HepG2 (cell line): ENCODE measurements around the gene SRGAP3. TPM values are rescaled to one million over a fixed set of nuclear protein-coding genes. Genes with fewer than 3 reads are reported as not detected.

Experiments used
- FOXA1 ChIP-seq, 2 experiments: fragments of 450-650 bp in 1 of 2; sonication (generic) in 1 of 2; formaldehyde crosslinking in 1 of 2; IDR thresholded peaks; 2 replicates each; pipeline versions ENCODE4 v1.4.0 to v1.6.1; 2016 to 2020; ENCODE audit warnings: missing genetic modification reagents in 1 of 2
- HOXD1 ChIP-seq: sonication (generic); formaldehyde crosslinking; IDR thresholded peaks from 2 replicates; pipeline ENCODE4 v1.5.0; 2020; ENCODE audit warnings: missing genetic modification reagents
- LCORL ChIP-seq, 2 experiments: fragments of 450-650 bp in 1 of 2; sonication (generic) in 1 of 2; formaldehyde crosslinking in 1 of 2; IDR thresholded peaks; 2 replicates each; pipeline versions ENCODE4 v1.5.0 to v1.6.1; 2017 to 2020; ENCODE audit warnings: antibody characterized with exemption in 1 of 2, missing genetic modification reagents in 1 of 2
- PHF21A ChIP-seq: sonication (generic); formaldehyde crosslinking; IDR thresholded peaks from 2 replicates; pipeline ENCODE4 v1.5.0; 2020; ENCODE audit warnings: mild to moderate bottlenecking, missing genetic modification reagents
- RARG ChIP-seq: sonication (generic); formaldehyde crosslinking; IDR thresholded peaks from 2 replicates; pipeline ENCODE4 v1.4.0; 2020; ENCODE audit warnings: low read depth, mild to moderate bottlenecking, missing genetic modification reagents
- SOX6 ChIP-seq, 2 experiments: fragments of 450-650 bp in 1 of 2; sonication (generic) in 1 of 2; formaldehyde crosslinking in 1 of 2; IDR thresholded peaks; 2 replicates each; pipeline versions ENCODE4 v1.4.0 to v1.6.1; 2017 to 2020; ENCODE audit warnings: antibody characterized with exemption in 1 of 2, mild to moderate bottlenecking in 1 of 2, missing genetic modification reagents in 1 of 2
- TMF1 ChIP-seq: sonication (generic); formaldehyde crosslinking; IDR thresholded peaks from 2 replicates; pipeline ENCODE4 v1.8.1; 2022; ENCODE audit warnings: low read depth, missing genetic modification reagents
- ZNF121 ChIP-seq: sonication (generic); formaldehyde crosslinking; IDR thresholded peaks from 2 replicates; pipeline ENCODE4 v1.5.0; 2020; ENCODE audit warnings: mild to moderate bottlenecking, missing genetic modification reagents
- ZNF20 ChIP-seq: sonication (generic); formaldehyde crosslinking; IDR thresholded peaks from 2 replicates; pipeline ENCODE4 v1.4.0; 2020; ENCODE audit warnings: mild to moderate bottlenecking, moderate library complexity, missing genetic modification reagents
- ZNF232 ChIP-seq: sonication (generic); formaldehyde crosslinking; IDR thresholded peaks from 2 replicates; pipeline ENCODE4 v1.4.0; 2020; ENCODE audit warnings: missing genetic modification reagents, borderline replicate concordance
- ZNF331 ChIP-seq: sonication (generic); formaldehyde crosslinking; IDR thresholded peaks from 2 replicates; pipeline ENCODE4 v1.4.0; 2020; ENCODE audit warnings: missing genetic modification reagents
- ZNF564 ChIP-seq: sonication (generic); formaldehyde crosslinking; IDR thresholded peaks from 2 replicates; pipeline ENCODE4 v1.8.1; 2023; ENCODE audit warnings: mild to moderate bottlenecking, missing genetic modification reagents
- ZNF572 ChIP-seq: sonication (generic); formaldehyde crosslinking; IDR thresholded peaks from 2 replicates; pipeline ENCODE4 v1.5.1; 2020; ENCODE audit warnings: mild to moderate bottlenecking, missing genetic modification reagents
- ZNF839 ChIP-seq: sonication (generic); formaldehyde crosslinking; IDR thresholded peaks from 2 replicates; pipeline ENCODE4 v1.4.0; 2020; ENCODE audit warnings: missing genetic modification reagents, mild to moderate bottlenecking, borderline replicate concordance
- ZSCAN29 ChIP-seq: sonication (generic); formaldehyde crosslinking; conservative IDR thresholded peaks from 2 replicates; pipeline ENCODE4 v1.4.0; 2020; ENCODE audit warnings: mild to moderate bottlenecking, missing genetic modification reagents
- polyA plus RNA-seq, 8 experiments: library from polyadenylated mRNA; depleted of rRNA in 3 of 8; stranded (reverse) in 7 of 8; unstranded in 1 of 8; fragments of >200 nt; fragmentation: Illumina TruSeq in 4 of 8; extraction: Trizol in 4 of 8; gene quantifications; 2 replicates each; pipeline versions ENCODE4 v1.2.1 to v1.2.3, GENCODE V29; 2011 to 2016; ENCODE audit warnings: low read depth in 4 of 8, missing spikeins in 1 of 8, mixed read lengths in 1 of 8; ENCODE audit not compliant: insufficient read depth in 1 of 8
- total RNA-seq, 5 experiments: library from RNA; depleted of rRNA; stranded (reverse); fragments of >200 nt; fragmentation: Illumina TruSeq; extraction: Trizol; gene quantifications; 2 replicates each; pipeline ENCODE4 v1.2.3, GENCODE V29; 2016; ENCODE audit warnings: low read depth in 1 of 5
- TF ChIP-seq, protein P1 (sequence below): sonication (generic); formaldehyde crosslinking; conservative IDR thresholded peaks from 2 replicates; pipeline ENCODE4 v1.8.0; 2022; ENCODE audit warnings: missing genetic modification reagents
- TF ChIP-seq, protein P2 (sequence below): sonication (generic); formaldehyde crosslinking; IDR thresholded peaks from 2 replicates; pipeline ENCODE4 v1.5.1; 2020; ENCODE audit warnings: mild to moderate bottlenecking, missing genetic modification reagents, borderline replicate concordance
- TF ChIP-seq, protein P3 (sequence below): sonication (generic); formaldehyde crosslinking; IDR thresholded peaks from 2 replicates; pipeline ENCODE4 v1.5.0; 2020; ENCODE audit warnings: mild to moderate bottlenecking, missing genetic modification reagents

The SRGAP3 gene
- total and polyA plus RNA-seq, 2 of the 13 experiments (the other 11 are each of a cell fraction or from before 2014, with no cell fraction given), result 1.2 to 1.4 TPM

DNA sequence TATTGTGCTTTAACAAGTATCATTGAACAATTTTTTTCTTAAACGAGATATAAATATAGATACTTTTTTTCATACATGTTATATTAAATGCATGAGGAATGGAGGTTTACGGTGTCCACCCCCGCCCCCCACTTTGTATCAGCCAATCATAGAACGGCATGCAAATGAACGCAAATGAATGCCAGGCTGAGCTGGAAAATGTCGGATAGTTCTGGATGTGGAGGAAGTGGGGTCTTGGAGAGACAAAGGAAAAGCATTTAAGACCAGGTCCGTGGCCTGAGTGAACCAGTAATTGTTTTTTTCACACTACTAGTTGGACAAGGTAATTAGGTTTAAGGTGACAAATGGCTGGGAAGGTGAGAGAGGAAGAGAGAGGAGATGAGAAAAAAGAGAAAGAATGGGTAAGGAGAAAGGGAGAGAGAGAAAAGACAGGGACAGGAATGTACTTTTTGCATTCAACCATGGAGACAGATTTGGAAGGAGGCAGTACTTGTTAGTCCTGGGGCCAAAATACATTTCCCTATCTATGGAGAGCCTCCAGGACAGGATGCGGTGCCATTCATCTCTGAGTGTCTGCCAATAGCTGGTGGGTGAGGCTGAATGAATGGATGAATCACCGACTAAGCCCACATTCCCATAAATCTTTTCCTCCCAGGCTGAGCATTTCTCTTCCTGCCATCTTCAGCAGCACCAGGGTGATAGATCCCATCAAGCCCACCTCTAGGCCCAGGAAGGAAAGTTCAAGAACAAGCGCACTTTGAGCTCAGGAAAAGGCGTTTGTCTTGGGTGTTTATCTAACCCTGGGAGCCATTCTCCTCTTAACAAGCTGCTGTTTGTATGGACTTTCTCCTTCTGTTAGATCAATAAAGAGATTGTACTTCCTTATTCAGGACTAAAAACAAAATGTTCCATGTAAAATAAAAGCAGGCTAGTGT lies 284.7 kb downstream of the SRGAP3 start (continued):
- TF ChIP-seq, protein P1, sequence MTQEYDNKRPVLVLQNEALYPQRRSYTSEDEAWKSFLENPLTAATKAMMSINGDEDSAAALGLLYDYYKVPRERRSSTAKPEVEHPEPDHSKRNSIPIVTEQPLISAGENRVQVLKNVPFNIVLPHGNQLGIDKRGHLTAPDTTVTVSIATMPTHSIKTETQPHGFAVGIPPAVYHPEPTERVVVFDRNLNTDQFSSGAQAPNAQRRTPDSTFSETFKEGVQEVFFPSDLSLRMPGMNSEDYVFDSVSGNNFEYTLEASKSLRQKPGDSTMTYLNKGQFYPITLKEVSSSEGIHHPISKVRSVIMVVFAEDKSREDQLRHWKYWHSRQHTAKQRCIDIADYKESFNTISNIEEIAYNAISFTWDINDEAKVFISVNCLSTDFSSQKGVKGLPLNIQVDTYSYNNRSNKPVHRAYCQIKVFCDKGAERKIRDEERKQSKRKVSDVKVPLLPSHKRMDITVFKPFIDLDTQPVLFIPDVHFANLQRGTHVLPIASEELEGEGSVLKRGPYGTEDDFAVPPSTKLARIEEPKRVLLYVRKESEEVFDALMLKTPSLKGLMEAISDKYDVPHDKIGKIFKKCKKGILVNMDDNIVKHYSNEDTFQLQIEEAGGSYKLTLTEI (CRISPR knock-in tag), result no peak
- TF ChIP-seq ZNF232 (CRISPR knock-in tag) (no peak), SOX6 (IDR thresholded peaks at IDR 0.05) (no peak), SOX6 (CRISPR knock-in tag; IDR thresholded peaks at IDR 0.05) (peak; percentile 93), ZNF121 (no peak), RARG (CRISPR knock-in tag) (no peak), ZNF20 (CRISPR knock-in tag) (no peak), ZNF572 (no peak), TMF1 (CRISPR knock-in tag) (no peak), ZNF564 (CRISPR knock-in tag) (0 out of 2 replicates have a peak, but pooled peaks have one; percentile 53), ZNF839 (CRISPR knock-in tag) (no peak), HOXD1 (CRISPR knock-in tag) (no peak), PHF21A (CRISPR knock-in tag) (peak; percentile 79; the same call in 1 of the 2 replicates), ZSCAN29 (peak; percentile 27; the same call in 1 of the 2 replicates), FOXA1 (IDR thresholded peaks at IDR 0.05) (peak; percentile 47; the same call in 1 of the 2 replicates), FOXA1 (CRISPR knock-in tag; IDR thresholded peaks at IDR 0.05) (peak; percentile 69; the same call in 1 of the 2 replicates), ZNF331 (CRISPR knock-in tag) (no peak), LCORL (IDR thresholded peaks at IDR 0.05) (peak; percentile 22; the same call in 1 of the 2 replicates), LCORL (CRISPR knock-in tag; IDR thresholded peaks at IDR 0.05) (no peak)
- TF ChIP-seq, protein P2, sequence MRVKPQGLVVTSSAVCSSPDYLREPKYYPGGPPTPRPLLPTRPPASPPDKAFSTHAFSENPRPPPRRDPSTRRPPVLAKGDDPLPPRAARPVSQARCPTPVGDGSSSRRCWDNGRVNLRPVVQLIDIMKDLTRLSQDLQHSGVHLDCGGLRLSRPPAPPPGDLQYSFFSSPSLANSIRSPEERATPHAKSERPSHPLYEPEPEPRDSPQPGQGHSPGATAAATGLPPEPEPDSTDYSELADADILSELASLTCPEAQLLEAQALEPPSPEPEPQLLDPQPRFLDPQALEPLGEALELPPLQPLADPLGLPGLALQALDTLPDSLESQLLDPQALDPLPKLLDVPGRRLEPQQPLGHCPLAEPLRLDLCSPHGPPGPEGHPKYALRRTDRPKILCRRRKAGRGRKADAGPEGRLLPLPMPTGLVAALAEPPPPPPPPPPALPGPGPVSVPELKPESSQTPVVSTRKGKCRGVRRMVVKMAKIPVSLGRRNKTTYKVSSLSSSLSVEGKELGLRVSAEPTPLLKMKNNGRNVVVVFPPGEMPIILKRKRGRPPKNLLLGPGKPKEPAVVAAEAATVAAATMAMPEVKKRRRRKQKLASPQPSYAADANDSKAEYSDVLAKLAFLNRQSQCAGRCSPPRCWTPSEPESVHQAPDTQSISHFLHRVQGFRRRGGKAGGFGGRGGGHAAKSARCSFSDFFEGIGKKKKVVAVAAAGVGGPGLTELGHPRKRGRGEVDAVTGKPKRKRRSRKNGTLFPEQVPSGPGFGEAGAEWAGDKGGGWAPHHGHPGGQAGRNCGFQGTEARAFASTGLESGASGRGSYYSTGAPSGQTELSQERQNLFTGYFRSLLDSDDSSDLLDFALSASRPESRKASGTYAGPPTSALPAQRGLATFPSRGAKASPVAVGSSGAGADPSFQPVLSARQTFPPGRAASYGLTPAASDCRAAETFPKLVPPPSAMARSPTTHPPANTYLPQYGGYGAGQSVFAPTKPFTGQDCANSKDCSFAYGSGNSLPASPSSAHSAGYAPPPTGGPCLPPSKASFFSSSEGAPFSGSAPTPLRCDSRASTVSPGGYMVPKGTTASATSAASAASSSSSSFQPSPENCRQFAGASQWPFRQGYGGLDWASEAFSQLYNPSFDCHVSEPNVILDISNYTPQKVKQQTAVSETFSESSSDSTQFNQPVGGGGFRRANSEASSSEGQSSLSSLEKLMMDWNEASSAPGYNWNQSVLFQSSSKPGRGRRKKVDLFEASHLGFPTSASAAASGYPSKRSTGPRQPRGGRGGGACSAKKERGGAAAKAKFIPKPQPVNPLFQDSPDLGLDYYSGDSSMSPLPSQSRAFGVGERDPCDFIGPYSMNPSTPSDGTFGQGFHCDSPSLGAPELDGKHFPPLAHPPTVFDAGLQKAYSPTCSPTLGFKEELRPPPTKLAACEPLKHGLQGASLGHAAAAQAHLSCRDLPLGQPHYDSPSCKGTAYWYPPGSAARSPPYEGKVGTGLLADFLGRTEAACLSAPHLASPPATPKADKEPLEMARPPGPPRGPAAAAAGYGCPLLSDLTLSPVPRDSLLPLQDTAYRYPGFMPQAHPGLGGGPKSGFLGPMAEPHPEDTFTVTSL, result peak; percentile 89; the same call in 1 of the 2 replicates
- TF ChIP-seq, protein P3, sequence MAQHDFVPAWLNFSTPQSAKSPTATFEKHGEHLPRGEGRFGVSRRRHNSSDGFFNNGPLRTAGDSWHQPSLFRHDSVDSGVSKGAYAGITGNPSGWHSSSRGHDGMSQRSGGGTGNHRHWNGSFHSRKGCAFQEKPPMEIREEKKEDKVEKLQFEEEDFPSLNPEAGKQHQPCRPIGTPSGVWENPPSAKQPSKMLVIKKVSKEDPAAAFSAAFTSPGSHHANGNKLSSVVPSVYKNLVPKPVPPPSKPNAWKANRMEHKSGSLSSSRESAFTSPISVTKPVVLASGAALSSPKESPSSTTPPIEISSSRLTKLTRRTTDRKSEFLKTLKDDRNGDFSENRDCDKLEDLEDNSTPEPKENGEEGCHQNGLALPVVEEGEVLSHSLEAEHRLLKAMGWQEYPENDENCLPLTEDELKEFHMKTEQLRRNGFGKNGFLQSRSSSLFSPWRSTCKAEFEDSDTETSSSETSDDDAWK (CRISPR knock-in tag), result no peak
